SK-N-SH treated with all-trans-retinoic acid at 6 μM for 48 hours (cell line): ENCODE data around the gene MASTL.

Experiments
- ARNTL ChIP-seq: fragments of 450-650 bp; formaldehyde crosslinking; IDR thresholded peaks from 2 replicates; pipeline ENCODE4 v1.5.0; 2020; ENCODE audit warnings: low read depth, mild to moderate bottlenecking, moderate library complexity, borderline replicate concordance
- GLIS3 ChIP-seq: fragments of 250-450 bp; sonication (Bioruptor Pico); IDR thresholded peaks from 2 replicates; pipeline ENCODE4 v1.5.0; 2020; ENCODE audit warnings: mild to moderate bottlenecking, moderate library complexity
- ISL1 ChIP-seq: fragments of 250-450 bp; sonication (Bioruptor Pico); IDR thresholded peaks from 2 replicates; pipeline ENCODE4 v2.1.2; 2022; ENCODE audit warnings: mild to moderate bottlenecking, moderate library complexity
- RARB ChIP-seq: fragments of 250-450 bp; sonication (Bioruptor Pico); IDR thresholded peaks from 2 replicates; pipeline ENCODE4 v1.8.0; 2021; ENCODE audit warnings: mild to moderate bottlenecking, moderate library complexity
- ZFP3 ChIP-seq: fragments of 250-450 bp; sonication (Bioruptor Pico); IDR thresholded peaks from 2 replicates; pipeline ENCODE4 v1.5.0; 2020; ENCODE audit warnings: mild to moderate bottlenecking, moderate library complexity
- ZFP30 ChIP-seq: fragments of 450-650 bp; formaldehyde crosslinking; IDR thresholded peaks from 2 replicates; pipeline ENCODE4 v1.5.0; 2022; ENCODE audit warnings: mild to moderate bottlenecking, moderate library complexity
- TF ChIP-seq, protein P1 (sequence below): fragments of 250-450 bp; sonication (Bioruptor Pico); IDR thresholded peaks from 2 replicates; pipeline ENCODE4 v1.5.1; 2021; ENCODE audit warnings: mild to moderate bottlenecking, moderate library complexity

DNA sequence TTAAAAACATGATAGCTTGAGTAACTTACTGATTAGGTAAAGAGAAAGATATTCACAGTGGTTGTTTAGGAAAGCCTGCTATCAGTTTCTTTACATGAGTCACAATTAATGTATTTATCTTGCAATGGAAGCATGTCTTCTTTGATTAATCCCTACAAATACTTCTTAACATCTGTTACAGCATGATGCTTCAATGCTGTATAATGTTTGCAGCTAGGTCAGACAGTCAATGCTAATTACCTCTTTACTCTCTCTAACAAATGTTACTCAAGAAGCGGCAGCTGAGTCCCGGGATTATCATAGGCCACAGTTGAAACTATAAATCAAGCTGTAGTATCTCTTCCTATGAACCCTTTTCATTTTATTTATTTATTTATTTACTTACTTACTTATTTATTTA is 52.2 kb downstream of the MASTL start:
- TF ChIP-seq GLIS3 (CRISPR knock-in tag) (no peak), ZFP3 (CRISPR knock-in tag) (no peak), ISL1 (no peak), ARNTL (CRISPR knock-in tag) (no peak), ZFP30 (CRISPR knock-in tag) (no peak), RARB (CRISPR knock-in tag) (no peak)
- TF ChIP-seq, protein P1, sequence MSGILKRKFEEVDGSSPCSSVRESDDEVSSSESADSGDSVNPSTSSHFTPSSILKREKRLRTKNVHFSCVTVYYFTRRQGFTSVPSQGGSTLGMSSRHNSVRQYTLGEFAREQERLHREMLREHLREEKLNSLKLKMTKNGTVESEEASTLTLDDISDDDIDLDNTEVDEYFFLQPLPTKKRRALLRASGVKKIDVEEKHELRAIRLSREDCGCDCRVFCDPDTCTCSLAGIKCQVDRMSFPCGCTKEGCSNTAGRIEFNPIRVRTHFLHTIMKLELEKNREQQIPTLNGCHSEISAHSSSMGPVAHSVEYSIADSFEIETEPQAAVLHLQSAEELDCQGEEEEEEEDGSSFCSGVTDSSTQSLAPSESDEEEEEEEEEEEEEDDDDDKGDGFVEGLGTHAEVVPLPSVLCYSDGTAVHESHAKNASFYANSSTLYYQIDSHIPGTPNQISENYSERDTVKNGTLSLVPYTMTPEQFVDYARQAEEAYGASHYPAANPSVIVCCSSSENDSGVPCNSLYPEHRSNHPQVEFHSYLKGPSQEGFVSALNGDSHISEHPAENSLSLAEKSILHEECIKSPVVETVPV (CRISPR knock-in tag): no peak
